22Rv1 (cell line): Measurements from ENCODE around the gene IL19.

ENCODE experiments used
- CTCF ChIP-seq: fragments of 450-650 bp; IDR thresholded peaks from 2 replicates; pipeline ENCODE4 v1.5.1; 2017; ENCODE audit warnings: mild to moderate bottlenecking
- ZFX ChIP-seq: fragments of 450-650 bp; IDR thresholded peaks from 2 replicates; pipeline ENCODE4 v1.6.1; 2017; ENCODE audit warnings: antibody characterized with exemption, borderline replicate concordance

- TF ChIP-seq CTCF, result no peak
- TF ChIP-seq ZFX, result no peak
Observed at GRCh38 chr1:206776229-206776628, 5.7 kb downstream of the IL19 start.
